RPMI7951 (cell line): Measurements from ENCODE around the gene SEM1. TPM values are rescaled to one million over a fixed set of nuclear protein-coding genes. Genes with fewer than 3 reads are reported as not detected.
"Not testable (repeated sequence)": the region's sequence is repeated elsewhere in the genome, so short reads cannot be mapped to it uniquely, and the experiment has no call there.

Experiments used
- DNase-seq: peaks from one replicate; pipeline ENCODE4 v3.0.0-alpha.2; 2012; ENCODE audit warnings: low read depth
- total RNA-seq: library from RNA; depleted of rRNA; stranded (reverse); fragments of >200 nt; shearing (Covaris generic); gene quantifications from 2 replicates; pipeline ENCODE4 v1.2.3, GENCODE V29; 2014

Gene SEM1
- total RNA-seq, 1 experiment from 2014 or later = 94.1 TPM

- peak; percentile 21 for DNase-seq
These were observed 8.4 kb downstream of the SEM1 start for GRCh38 chr7:96701258-96701657.

DNA sequence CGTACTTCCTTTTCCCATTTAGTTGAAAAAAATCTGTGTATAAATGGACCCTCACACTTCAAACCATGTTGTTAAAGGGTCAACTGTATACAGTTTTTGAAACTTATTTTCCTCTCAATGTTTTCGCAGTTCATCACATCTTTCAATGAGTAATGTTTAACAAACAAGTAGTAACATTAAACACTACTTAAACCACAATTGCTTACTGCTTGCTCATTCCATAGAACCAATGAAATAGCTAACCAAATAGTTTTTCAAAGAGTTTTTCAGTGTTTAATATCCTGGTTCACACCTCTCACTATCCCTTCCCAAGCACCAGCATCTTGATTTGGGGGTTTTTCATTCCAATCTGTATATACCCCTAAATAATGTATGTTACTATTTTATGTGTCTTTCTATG lies 9.1 kb downstream of the SEM1 start:
- no peak for DNase-seq

DNA sequence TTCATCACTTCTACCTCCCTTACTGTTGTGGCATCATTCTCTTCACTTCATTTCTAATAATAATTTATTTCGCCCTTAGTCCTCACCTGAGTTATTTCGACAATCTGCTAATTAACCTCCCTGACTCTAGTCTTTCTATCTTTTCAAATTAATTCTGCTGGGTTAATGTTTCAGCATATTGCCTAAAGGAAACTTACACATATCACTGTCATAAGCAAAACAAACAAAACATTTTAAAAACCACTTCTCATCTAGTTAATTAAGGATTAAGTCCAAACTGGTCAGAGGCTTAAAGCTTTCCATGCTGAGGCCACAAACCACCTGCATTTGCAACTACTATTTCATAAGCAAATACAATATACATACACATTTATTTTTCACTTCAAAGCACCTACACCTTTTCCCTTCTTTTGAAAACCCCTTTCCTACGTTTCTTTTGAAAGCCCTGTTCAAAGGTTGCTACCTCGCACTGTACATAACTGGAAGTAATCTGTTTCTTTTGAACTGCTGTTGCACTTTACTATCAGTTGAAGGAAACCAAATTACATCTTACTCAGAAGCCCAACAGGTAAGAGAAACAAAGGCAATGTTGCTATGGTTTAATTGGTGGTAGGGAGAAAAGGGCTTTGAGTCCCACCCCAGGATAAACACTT lies 10.3 kb downstream of the SEM1 start:
- DNase-seq = no peak

- DNase-seq = not testable (repeated sequence)
These were observed 11.2 kb downstream of the SEM1 start for GRCh38 chr7:96698449-96698848.

GRCh38 chr7:96697822-96698221 lies 11.8 kb downstream of the SEM1 start:
- DNase-seq = no peak

- no peak for DNase-seq
These were observed 14.1 kb downstream of the SEM1 start for GRCh38 chr7:96695581-96695980.

DNA sequence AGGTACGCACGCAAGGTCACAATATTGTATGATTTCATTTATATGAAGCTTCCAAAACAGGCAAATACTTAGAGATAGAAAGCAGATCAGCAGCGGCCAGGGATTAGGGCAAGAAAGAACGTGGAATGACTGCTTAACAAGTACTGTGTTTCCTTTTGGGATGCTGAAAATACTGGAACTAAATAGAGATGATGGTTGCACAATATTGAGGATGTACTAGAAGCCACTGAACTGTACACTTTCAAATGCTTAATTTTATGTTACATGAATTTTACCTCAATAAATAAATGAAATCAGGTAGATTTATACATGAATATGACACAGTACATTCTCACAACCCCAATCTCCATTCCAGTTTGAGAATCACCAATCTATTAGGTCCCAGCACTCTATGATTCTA lies 15.6 kb downstream of the SEM1 start:
- DNase-seq = no peak

- no peak for DNase-seq
These were observed 17.9 kb downstream of the SEM1 start for GRCh38 chr7:96691702-96692101.

GRCh38 chr7:96689414-96689813 lies 20.2 kb downstream of the SEM1 start:
- no peak for DNase-seq

GRCh38 chr7:96686305-96686704 lies 23.3 kb downstream of the SEM1 start:
- DNase-seq = no peak

DNA sequence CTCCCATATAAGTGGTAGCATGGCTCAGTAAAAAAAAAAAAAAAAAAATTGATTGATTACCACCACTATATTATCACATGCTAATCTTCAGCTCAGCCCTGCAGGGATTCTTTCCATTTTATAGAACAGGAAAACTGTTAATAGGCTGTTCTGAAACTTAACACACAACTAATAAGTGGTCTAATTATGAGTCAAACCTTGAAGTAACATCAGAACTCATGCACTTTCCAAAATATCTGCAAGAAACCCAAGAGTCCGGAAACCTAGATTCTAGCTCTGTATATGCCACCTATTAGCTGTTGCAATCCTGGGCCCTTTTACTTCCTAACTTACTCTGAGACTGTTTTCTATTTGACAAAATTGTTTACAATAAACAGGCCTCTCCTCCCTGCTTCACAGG lies 23.9 kb downstream of the SEM1 start:
- DNase-seq = no peak

GRCh38 chr7:96685353-96685752 lies 24.3 kb downstream of the SEM1 start:
- DNase-seq = no peak

GRCh38 chr7:96679886-96680285 lies 29.8 kb downstream of the SEM1 start:
- DNase-seq = no peak

GRCh38 chr7:96676919-96677318 lies 32.7 kb downstream of the SEM1 start:
- DNase-seq = no peak

DNA sequence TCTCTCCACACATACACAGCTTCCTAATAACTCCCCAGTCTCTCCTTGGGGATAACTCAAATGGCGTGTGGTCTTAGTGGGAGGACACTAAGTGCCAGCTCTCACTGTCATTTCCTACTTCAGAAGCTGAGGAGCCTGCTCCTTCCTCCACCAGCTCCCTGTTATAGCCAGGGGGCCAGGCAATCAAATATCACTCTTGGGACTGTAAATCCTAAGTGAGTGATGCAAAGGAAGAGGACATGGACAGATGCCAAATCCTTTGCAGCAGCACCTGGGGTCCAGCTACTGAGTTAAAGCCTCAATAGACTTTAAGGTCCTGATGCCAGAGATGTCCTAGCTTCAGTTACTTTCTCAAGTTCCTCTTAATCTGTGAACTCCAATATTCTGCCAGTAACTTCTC lies 34.1 kb downstream of the SEM1 start:
- DNase-seq = no peak

DNA sequence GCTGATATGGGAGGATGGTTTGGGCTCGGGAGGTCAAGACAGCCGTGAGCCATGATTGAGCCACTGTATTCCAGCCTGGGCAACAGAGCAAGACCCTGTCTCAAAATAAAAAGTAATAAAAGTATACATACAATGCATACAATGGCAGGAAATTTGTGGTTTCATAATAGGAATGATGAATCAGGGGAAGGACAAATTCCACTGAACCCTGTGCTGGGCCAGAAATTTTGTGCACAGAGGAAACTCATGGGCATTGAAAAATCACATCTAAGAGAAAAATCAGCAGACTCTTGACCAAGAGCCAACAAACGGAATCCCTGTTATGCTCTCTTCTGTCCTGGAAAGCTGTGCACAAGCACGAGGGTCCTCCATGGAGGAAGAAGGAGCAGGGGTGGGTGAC lies 35.1 kb downstream of the SEM1 start:
- DNase-seq = no peak

DNA sequence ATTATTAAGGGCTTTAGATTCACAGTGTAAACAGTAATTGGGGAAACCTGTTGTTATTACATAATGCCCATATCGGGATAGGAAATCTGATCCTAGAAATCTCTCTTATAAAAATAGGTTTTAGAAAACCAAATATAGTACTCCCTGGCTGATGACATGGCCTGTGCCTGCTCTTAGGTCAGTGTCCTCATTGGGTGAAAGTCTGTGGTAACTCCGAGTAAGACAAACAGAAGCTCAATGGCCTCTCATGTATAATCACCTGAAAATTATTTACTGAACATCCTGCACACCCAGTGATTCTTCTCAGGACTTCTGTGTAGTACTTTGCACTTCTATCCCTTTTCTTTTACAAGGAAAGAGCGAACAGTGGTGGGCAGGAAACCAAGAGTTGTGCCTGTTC lies 37.8 kb downstream of the SEM1 start:
- DNase-seq = no peak

DNA sequence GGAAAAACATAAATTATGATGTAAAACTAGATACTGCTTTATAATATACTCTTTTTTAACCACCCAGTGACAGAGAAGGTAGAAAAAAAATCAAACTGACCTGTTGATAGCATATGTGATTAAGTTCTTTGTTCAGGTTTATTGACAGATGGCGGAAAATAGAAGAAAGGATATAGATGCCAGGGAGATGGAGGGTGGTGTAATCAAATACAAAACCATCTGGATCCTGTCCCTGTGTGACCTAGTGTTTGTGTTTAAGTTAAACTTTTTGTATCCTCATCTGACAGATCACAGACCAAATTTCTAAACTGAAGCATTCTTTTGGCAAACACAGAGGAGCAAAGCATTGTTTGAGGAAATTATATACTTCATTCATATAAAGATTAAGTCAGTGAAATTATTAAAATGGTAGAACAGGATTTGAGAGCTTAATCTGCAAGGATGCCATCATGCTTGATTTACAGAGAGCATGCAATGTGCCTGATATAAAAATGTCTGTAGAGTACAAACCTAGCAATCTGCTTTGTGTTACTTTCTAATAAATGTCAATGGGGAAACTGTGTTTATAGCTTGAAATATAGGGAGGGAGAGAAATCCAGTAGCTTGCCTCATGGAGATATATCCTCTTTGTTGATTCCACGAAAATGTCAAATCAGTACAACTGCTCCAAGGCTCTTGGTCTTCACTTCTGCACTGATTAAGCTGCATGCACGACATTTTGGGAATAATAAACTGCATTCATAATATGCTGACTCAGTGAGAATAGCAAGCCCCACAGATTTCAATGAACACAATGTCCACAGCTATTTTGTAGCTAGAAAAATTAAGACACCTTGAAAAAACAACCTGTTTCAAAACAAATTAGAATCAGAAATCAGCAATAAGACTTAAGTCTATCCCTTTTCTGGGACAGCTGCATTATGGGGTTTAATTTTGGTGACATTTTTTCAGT lies 39.0 kb downstream of the SEM1 start:
- DNase-seq = no peak

DNA sequence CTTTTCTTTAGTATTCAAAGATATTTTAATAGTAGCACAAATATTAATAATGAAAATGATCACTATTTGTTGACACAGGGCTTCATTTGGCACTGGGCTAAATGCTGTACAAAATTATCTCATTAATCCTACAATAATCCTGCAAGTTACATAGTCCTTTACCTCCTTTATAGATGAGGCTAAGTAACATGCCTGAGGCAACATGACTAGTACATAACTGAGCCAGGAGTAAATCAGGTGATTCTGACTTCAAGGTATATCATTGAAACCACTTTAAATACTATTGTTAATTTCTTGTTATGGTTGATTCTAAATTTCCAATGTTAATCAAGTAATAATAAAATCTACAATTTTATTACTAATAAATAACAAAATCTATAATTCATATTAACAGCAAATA lies 39.8 kb downstream of the SEM1 start:
- DNase-seq = no peak

DNA sequence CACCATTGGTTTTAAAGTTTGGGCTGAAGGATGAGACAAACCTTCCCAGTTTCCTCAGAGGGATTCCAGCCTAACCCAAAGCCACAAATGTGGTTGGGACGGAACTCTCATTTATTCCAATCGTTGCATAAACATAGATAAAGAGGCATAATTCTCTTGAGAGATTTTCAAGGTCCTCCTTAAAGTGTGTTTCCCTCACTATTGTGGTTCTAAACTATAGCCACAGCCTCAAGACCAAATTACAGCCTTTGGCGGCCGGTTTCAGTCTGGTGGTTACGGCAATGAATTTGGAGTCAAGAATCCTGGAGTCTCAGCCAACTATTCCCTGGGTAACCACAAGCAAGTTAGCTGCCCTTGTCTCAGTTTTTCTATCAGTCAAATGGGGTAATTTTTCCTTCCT lies 42.6 kb downstream of the SEM1 start:
- DNase-seq = no peak

DNA sequence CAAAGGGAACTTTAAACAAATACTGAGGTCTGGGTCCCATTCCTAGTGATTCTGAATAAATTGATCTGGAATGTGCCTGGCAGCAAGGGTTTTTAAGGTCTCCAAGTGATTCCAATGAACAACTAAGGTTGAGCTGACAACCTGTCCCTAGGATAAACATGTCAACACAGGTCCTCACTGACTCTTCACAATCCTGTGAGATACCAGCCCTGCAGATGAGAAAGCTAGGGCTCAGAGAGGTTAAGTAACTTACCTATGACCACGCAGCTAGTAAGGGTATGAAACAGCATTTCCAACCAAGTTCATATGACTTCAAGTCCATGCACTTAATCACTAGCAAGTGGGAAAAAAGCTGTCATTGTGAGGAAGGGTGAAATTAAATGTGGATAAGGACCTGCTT lies 44.0 kb downstream of the SEM1 start:
- DNase-seq = no peak

- no peak for DNase-seq
These were observed 44.9 kb downstream of the SEM1 start for GRCh38 chr7:96664793-96665192.

DNA sequence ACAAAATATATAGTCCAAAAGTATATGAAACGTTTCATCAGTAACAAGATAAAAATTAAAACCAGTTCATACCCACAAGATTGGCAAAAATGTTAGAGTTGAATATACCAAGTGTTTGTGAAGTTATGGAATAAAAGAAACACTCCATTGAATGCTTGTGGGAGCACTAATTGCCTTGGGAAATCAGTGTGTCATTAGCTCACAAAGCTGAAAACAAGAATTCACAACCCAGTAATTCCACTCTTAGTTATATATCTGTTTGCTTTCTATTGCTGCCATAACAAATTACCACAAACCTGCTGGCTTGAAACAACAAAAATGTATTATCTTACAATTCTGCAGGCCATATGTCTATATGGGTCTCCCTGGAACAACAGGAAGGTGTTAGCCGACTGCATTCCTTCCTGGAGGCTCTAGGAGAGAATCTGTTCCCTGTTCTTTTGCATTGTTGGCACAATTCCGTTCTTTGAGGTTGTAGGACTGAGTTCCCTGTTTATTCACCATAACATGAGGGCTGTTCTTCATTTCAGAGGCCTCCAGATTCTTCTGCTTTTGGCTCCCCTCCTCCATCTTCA lies 45.7 kb downstream of the SEM1 start:
- no peak for DNase-seq
